ENCODE results near the gene FNDC3B.
"Not testable (repeated sequence)": the region's sequence is repeated elsewhere in the genome, so short reads cannot be mapped to it uniquely, and the experiment has no call there.

GRCh38 chr3:172042663-172043179, 3.3 kb downstream of the FNDC3B start:
- not testable (repeated sequence) for TF ChIP-seq CTCF (IDR thresholded peaks at IDR 0.05; ENCODE audit: low read length); EZH2 (IDR thresholded peaks at IDR 0.05; ENCODE audit: borderline replicate concordance, low read length)

All from OCI-LY1 (cell line).